OCI-LY3 (cell line): ENCODE results near the gene CCDC194.

ENCODE experiments used
- CTCF ChIP-seq: fragments of 200-600, 300-600 bp; sonication (generic); IDR thresholded peaks from 2 replicates; pipeline ENCODE4 v1.5.1; 2014; ENCODE audit warnings: antibody characterized with exemption, low read length, low read depth
- EZH2phosphoT487 ChIP-seq: fragments of 200-600 bp; shearing (Covaris generic); IDR thresholded peaks from 2 replicates; pipeline ENCODE4 v1.6.1; 2018; ENCODE audit warnings: antibody characterized with exemption, mixed run types, low read depth

DNA sequence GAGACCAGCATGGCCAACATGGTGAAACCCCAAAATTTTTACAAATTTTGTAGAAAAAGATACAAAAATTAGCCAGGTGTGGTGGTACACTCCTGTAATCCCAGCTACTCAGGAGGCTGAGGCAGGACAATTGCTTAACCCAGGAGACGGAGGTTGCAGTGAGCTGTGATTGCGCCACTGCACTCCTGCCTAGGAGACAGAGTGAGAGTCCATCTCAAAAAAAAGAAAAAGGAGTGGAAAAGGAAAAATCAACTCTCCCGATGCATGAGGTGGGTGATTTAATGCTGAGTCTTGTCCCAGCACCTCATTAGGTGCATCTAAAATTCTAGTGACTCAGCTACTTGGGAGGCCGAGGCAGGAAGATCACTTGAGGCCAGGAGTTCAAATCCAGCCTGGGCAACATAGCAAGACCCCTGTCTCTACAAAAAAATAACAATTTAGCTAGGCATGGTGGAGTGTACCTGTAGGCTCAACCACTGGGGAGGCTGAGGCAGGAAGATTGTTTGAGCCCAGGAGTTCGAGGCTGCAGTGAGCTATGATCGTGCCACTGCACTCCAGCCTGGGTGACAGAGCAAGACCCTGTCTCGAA, 36.8 kb downstream of the CCDC194 start:
- no peak for TF ChIP-seq CTCF
- TF ChIP-seq EZH2phosphoT487 = no peak
